ENCODE data around the gene KCND3.

- TF ChIP-seq, protein P1, sequence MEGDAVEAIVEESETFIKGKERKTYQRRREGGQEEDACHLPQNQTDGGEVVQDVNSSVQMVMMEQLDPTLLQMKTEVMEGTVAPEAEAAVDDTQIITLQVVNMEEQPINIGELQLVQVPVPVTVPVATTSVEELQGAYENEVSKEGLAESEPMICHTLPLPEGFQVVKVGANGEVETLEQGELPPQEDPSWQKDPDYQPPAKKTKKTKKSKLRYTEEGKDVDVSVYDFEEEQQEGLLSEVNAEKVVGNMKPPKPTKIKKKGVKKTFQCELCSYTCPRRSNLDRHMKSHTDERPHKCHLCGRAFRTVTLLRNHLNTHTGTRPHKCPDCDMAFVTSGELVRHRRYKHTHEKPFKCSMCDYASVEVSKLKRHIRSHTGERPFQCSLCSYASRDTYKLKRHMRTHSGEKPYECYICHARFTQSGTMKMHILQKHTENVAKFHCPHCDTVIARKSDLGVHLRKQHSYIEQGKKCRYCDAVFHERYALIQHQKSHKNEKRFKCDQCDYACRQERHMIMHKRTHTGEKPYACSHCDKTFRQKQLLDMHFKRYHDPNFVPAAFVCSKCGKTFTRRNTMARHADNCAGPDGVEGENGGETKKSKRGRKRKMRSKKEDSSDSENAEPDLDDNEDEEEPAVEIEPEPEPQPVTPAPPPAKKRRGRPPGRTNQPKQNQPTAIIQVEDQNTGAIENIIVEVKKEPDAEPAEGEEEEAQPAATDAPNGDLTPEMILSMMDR (conservative IDR thresholded peaks at IDR 0.05; ENCODE audit: low read length) = no peak
- no peak for TF ChIP-seq EZH2phosphoT487 (IDR thresholded peaks at IDR 0.05; ENCODE audit: borderline replicate concordance)
Measured at GRCh38 chr1:111943066-111943465, 46.4 kb downstream of the KCND3 start.
